ENCODE results near the gene BRCC3.
A peak's percentile ranks its signal among the peaks of the same experiment; 100 is the strongest.
"Not testable (repeated sequence)": the region's sequence is repeated elsewhere in the genome, so short reads cannot be mapped to it uniquely, and the experiment has no call there.

The BRCC3 gene

GRCh38 chrX:155127465-155127864 lies 56.2 kb downstream of the BRCC3 start:
- no peak overlapping the region for H3K27ac ChIP-seq
- ChIA-PET CTCF (no interaction called here), POLR2A (ENCODE audit: low non-redundant PET) (no interaction called here)
- DNase-seq (ENCODE audit: low spot score) = no peak
- no peak for TF ChIP-seq CTCF (conservative IDR thresholded peaks at IDR 0.05; ENCODE audit: low read depth)

GRCh38 chrX:155127940-155128339 lies 56.6 kb downstream of the BRCC3 start:
- ChIA-PET POLR2A (ENCODE audit: low non-redundant PET) (no interaction called here), CTCF (no interaction called here)
- no peak for TF ChIP-seq CTCF (conservative IDR thresholded peaks at IDR 0.05; ENCODE audit: low read depth)
- no peak for DNase-seq (ENCODE audit: low spot score)
- no peak overlapping the region for H3K27ac ChIP-seq

GRCh38 chrX:155132110-155132509 lies 60.8 kb downstream of the BRCC3 start:
- no peak overlapping the region for H3K27ac ChIP-seq
- ChIA-PET CTCF (no interaction called here), POLR2A (ENCODE audit: low non-redundant PET) (no interaction called here)
- no peak for DNase-seq (ENCODE audit: low spot score)
- no peak for TF ChIP-seq CTCF (conservative IDR thresholded peaks at IDR 0.05; ENCODE audit: low read depth)

- no peak for TF ChIP-seq CTCF (conservative IDR thresholded peaks at IDR 0.05; ENCODE audit: low read depth)
- H3K27ac ChIP-seq = no peak overlapping the region
- CTCF ChIA-PET = no interaction called here
- no peak for DNase-seq (ENCODE audit: low spot score)
- POLR2A ChIA-PET (ENCODE audit: low non-redundant PET) = no interaction called here
Measured at GRCh38 chrX:155134255-155134654, 62.9 kb downstream of the BRCC3 start.

- ChIA-PET CTCF (interaction anchor here (0.6 kb wide), 1 partner anchor 226 kb away, joined by 3 read pairs; no protein-coding TSS in a partner anchor), POLR2A (ENCODE audit: low non-redundant PET) (no interaction called here)
- TF ChIP-seq CTCF (conservative IDR thresholded peaks at IDR 0.05; ENCODE audit: low read depth) = no peak
- H3K27ac ChIP-seq = no peak overlapping the region
- DNase-seq (ENCODE audit: low spot score) = no peak
Measured at GRCh38 chrX:155143959-155144548, 72.7 kb downstream of the BRCC3 start.

- TF ChIP-seq CTCF (conservative IDR thresholded peaks at IDR 0.05; ENCODE audit: low read depth) = no peak
- CTCF ChIA-PET = interaction anchor here (0.8 kb wide), 1 partner anchor 191 kb away, joined by 3 read pairs; no protein-coding TSS in a partner anchor
- H3K27ac ChIP-seq = no peak overlapping the region
- peak; percentile 15 for DNase-seq (ENCODE audit: low spot score)
- POLR2A ChIA-PET (ENCODE audit: low non-redundant PET) = no interaction called here
Measured at GRCh38 chrX:155144926-155145325, 73.6 kb downstream of the BRCC3 start.

GRCh38 chrX:155147612-155148011 lies 76.3 kb downstream of the BRCC3 start:
- DNase-seq (ENCODE audit: low spot score); CTCF ChIA-PET; POLR2A ChIA-PET (ENCODE audit: low non-redundant PET); H3K27ac ChIP-seq: not testable (repeated sequence)

- CTCF ChIA-PET; H3K27ac ChIP-seq; POLR2A ChIA-PET (ENCODE audit: low non-redundant PET); DNase-seq (ENCODE audit: low spot score): not testable (repeated sequence)
Measured at GRCh38 chrX:155148166-155148565, 76.9 kb downstream of the BRCC3 start.
